Left lung (tissue), 10 donors: Measurements from ENCODE around the gene HDAC6. TPM values are rescaled to one million over a fixed set of nuclear protein-coding genes. Genes with fewer than 3 reads are reported as not detected.

ENCODE experiments used
- ATAC-seq: fragments of 200-7000 bp; cut with Tn5 transposase; one replicate; pipeline ENCODE4 v1.9.1; 2020; ENCODE audit warnings: moderate library complexity
- DNase-seq, 4 donors: peaks; one replicate each; pipeline ENCODE4 v3.0.0-alpha.2; 2013 to 2020
- H3K27ac ChIP-seq, 2 donors: fragments of 200-600 bp; sonication (generic) in 1 of 2; one replicate each; pipeline versions ENCODE4 v1.5.0 to v1.8.0; 2020 to 2021
- H3K27me3 ChIP-seq, 2 donors: fragments of 200-600 bp; sonication (generic) in 1 of 2; one replicate each; pipeline versions ENCODE4 v1.5.0 to v1.8.0; 2020 to 2021
- H3K36me3 ChIP-seq, 2 donors: fragments of 200-600 bp; sonication (generic) in 1 of 2; one replicate each; pipeline versions ENCODE4 v1.5.0 to v1.8.0; 2020 to 2021
- H3K4me1 ChIP-seq, 2 donors: fragments of 200-600 bp; one replicate each; pipeline ENCODE4 v1.8.0; 2021
- H3K4me3 ChIP-seq, 2 donors: fragments of 200-600 bp; sonication (generic) in 1 of 2; one replicate each; pipeline versions ENCODE4 v1.5.0 to v1.8.0; 2020 to 2021; ENCODE audit warnings: mild to moderate bottlenecking in 1 of 2
- H3K9me3 ChIP-seq, 2 donors: fragments of 200-600 bp; sonication (generic) in 1 of 2; one replicate each; pipeline versions ENCODE4 v1.5.0 to v1.8.0; 2020 to 2021
- intact Hi-C, 2 donors: fragments of 100-400 bp; cut with DNase I; formaldehyde crosslinking; loops; one replicate each; pipeline versions ENCODE4 v1.11.2 to v1.14.2; 2022
- polyA plus RNA-seq, 6 donors: library from polyadenylated mRNA; unstranded; fragments of 120-200 nt; gene quantifications; one replicate each; pipeline ENCODE4 v1.2.1, GENCODE V29; 2013; ENCODE audit not compliant: insufficient read length in 6 of 6
- total RNA-seq, 2 donors: library from RNA; stranded (reverse); fragmentation: NEBNext Ultra II Directional; extraction: Animal tissue kit (Norgen Biotek cat#: 25700); gene quantifications; one replicate each; pipeline ENCODE4 v1.2.1, GENCODE V29; 2021
- TF ChIP-seq, protein P1 (sequence below), 2 donors: fragments of 200-600 bp; sonication (generic) in 1 of 2; IDR thresholded peaks; one replicate each; pipeline versions ENCODE4 v1.5.0 to v1.8.0; 2021; ENCODE audit warnings: antibody characterized with exemption in 2 of 2
- donor health status: DM: no; HTN: yes; CAD: no.
- donor health status: DM: no; HTN: no; CAD: no.

HDAC6 gene
- total and polyA plus RNA-seq, 8 donors, result 76.7 to 199 (median 161) TPM

DNA sequence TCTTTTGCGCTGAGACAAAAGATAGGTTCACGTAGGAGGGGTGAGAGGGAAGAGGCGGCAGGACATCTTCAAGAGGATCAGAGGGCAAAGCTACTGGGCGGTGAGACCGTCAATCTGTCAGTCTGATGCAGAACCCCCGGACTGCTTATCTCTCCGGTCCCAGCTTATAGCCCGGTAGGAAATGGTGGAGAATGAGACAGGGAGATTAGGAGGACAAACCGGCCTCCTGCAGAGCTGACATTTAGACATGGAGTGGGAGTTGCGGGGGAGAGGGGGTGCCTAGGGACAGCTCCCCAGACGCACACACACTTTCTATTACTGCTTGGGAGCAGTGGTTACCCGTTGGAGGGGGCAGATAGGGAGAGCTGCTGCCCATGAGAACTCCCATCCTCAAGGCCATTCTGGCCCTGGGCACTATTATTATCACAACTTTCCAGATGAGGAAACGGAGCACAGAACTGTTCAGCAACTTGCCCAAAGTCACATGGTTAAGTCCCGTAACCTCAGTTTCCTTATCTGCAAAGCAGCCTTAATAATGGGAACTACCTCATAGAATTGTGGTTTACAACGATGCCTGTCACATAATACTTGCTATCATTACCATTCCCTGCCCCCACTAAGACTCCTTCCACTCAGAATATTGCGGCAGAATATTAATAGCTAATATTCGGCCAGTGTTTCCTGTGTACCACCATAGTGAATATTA is 1.1 kb upstream of the HDAC6 start:
- intact Hi-C loops, result no loop called here
- no peaks in the 10 kb centered on the region for H3K27me3 ChIP-seq
- ATAC-seq (no peak), DNase-seq (no peak)
- peak overlapping the region; percentile 44 to 52 for H3K4me3 ChIP-seq
- H3K27ac ChIP-seq, result peak overlapping the region; percentile 89 to 95
- no peaks in the 10 kb centered on the region for H3K4me1 ChIP-seq
- H3K9me3 ChIP-seq, result no peaks in the 10 kb centered on the region
- peaks cover 0 to 7% of the 10 kb centered on the region in 2 donors for H3K36me3 ChIP-seq
- TF ChIP-seq, protein P1, sequence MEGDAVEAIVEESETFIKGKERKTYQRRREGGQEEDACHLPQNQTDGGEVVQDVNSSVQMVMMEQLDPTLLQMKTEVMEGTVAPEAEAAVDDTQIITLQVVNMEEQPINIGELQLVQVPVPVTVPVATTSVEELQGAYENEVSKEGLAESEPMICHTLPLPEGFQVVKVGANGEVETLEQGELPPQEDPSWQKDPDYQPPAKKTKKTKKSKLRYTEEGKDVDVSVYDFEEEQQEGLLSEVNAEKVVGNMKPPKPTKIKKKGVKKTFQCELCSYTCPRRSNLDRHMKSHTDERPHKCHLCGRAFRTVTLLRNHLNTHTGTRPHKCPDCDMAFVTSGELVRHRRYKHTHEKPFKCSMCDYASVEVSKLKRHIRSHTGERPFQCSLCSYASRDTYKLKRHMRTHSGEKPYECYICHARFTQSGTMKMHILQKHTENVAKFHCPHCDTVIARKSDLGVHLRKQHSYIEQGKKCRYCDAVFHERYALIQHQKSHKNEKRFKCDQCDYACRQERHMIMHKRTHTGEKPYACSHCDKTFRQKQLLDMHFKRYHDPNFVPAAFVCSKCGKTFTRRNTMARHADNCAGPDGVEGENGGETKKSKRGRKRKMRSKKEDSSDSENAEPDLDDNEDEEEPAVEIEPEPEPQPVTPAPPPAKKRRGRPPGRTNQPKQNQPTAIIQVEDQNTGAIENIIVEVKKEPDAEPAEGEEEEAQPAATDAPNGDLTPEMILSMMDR (IDR thresholded peaks at IDR 0.05), result no peak

DNA sequence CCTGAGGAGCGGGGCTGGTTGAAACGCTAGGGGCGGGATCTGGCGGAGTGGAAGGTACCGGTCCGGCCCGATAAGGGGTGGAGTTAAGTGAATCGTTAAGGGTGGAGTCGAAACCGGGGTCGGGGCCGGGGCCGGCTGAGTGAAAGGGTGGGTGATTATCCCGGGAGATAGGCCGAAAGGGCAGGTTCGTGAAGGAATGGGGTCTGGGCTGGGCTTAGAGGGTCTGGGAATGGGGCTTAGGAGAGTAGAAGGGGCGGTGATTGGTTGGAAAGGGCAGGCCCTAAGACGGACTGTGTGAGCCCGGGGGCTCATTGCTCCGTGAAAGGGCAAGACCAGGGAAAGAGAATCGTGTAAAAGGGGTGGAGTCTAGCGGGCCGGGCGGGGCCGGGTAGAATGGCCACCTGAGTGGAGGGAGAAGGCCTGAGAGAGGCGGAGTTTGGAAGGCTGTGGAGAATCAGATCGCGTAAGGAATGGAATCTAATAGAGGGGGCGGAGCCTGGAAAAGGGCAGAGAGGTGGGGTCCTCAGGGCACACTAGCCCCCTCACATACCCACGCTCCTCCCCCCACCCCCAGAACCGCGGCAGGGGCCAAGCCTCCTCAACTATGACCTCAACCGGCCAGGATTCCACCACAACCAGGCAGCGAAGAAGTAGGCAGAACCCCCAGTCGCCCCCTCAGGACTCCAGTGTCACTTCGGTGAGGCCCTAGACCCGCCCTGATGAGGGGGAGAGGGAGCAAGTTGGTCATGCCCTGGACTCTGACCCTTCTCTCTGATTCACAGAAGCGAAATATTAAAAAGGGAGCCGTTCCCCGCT is 430 bp downstream of the HDAC6 start:
- TF ChIP-seq, protein P1 (IDR thresholded peaks at IDR 0.05), result no peak
- intact Hi-C loops, result no loop called here
- Histone ChIP-seq H3K27ac (peak overlapping the region; percentile 84 to 95), H3K27me3 (no peaks in the 10 kb centered on the region), H3K9me3 (no peaks in the 10 kb centered on the region), H3K4me3 (peak overlapping the region; percentile 37 to 52), H3K4me1 (no peaks in the 10 kb centered on the region), H3K36me3 (peaks cover 0 to 7% of the 10 kb centered on the region in 2 donors)
- DNase-seq (peak; percentile 52 to 88 (median 85)), ATAC-seq (peak; percentile 75)

DNA sequence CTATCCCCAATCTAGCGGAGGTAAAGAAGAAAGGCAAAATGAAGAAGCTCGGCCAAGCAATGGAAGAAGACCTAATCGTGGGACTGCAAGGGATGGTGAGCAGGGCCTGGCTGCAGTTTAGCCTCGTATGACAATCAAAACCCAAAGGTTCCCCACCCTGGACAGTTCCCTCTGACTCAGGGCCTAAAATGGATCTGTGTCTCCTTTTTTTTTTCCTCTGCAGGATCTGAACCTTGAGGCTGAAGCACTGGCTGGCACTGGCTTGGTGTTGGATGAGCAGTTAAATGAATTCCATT is 986 bp downstream of the HDAC6 start:
- no peak for ATAC-seq
- Histone ChIP-seq H3K27me3 (no peaks in the 10 kb centered on the region), H3K4me1 (no peaks in the 10 kb centered on the region), H3K4me3 (peak overlapping the region; percentile 37 to 52), H3K9me3 (no peaks in the 10 kb centered on the region), H3K36me3 (peaks cover 0 to 7% of the 10 kb centered on the region in 2 donors), H3K27ac (peak overlapping the region in 1 of 2 donors; percentile 95)
- TF ChIP-seq, protein P1 (IDR thresholded peaks at IDR 0.05), result no peak
- intact Hi-C loops, result no loop called here
- no peak for DNase-seq

DNA sequence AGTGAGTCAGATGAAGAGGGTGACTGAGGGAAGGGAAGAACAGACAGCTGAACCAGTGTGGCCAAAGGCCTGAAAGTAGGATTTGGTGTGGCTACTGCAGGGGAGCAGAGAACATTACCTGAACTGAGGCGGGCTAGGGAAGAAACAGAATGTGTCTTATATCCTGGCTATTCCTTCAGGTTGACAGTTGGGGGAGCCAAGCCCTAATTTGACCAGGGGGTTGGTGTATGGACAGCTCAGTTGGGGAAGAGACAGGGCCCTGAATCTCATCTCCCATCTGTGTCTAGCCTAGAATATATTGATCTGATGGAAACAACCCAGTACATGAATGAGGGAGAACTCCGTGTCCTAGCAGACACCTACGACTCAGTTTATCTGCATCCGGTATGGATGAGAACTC is 4.2 kb downstream of the HDAC6 start:
- Histone ChIP-seq H3K9me3 (no peaks in the 10 kb centered on the region), H3K36me3 (peaks cover 0 to 14% of the 10 kb centered on the region in 2 donors), H3K27me3 (no peaks in the 10 kb centered on the region), H3K4me1 (no peaks in the 10 kb centered on the region), H3K4me3 (no peak overlapping the region), H3K27ac (no peak overlapping the region)
- TF ChIP-seq, protein P1 (IDR thresholded peaks at IDR 0.05), result no peak
- no peak for ATAC-seq
- intact Hi-C loops, result no loop called here
- DNase-seq, result no peak

DNA sequence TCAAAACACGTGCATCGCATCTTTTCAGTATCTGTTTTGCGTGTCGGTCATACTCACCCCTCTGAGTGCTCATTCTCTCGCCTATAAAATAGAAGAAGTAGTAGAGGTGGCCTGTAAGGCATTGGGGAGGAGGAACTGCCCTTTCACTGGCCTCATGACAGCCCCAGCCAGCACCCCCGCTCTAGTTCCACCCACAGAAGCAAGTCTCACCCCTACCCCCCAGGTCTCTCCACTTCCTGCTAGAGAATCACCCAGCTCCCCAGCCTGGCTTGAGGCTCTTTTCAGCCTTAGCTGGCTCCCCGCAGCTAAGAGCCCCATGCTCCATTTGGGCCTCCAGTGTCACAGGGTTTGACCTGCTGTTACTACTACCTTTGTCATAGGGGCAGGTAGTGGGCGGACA is 11.8 kb downstream of the HDAC6 start:
- Histone ChIP-seq H3K36me3 (peaks cover 0 to 53% of the 10 kb centered on the region in 2 donors), H3K27ac (no peak overlapping the region), H3K27me3 (no peaks in the 10 kb centered on the region), H3K4me1 (no peaks in the 10 kb centered on the region), H3K9me3 (no peaks in the 10 kb centered on the region), H3K4me3 (no peak overlapping the region)
- ATAC-seq (peak; percentile 27), DNase-seq (no peak)
- intact Hi-C loops, result no loop called here
- TF ChIP-seq, protein P1 (IDR thresholded peaks at IDR 0.05), result no peak
